HG03060 (cell line): ENCODE measurements around the gene ETV3.
"Not testable (repeated sequence)": the region's sequence is repeated elsewhere in the genome, so short reads cannot be mapped to it uniquely, and the experiment has no call there.

ENCODE experiments used
- ATAC-seq: cut with Tn5 transposase; IDR thresholded peaks from one replicate; pipeline ENCODE4 v1.9.1; 2021; ENCODE audit warnings: low read depth, moderate number of reproducible peaks; ENCODE audit not compliant: unreplicated experiment

Gene ETV3

GRCh38 chr1:157115429-157115838, 22.8 kb downstream of the ETV3 start:
- no peak for ATAC-seq

- no peak for ATAC-seq
These were observed 23.7 kb downstream of the ETV3 start for GRCh38 chr1:157114183-157115121.

GRCh38 chr1:157113631-157114030, 24.6 kb downstream of the ETV3 start:
- ATAC-seq, result no peak

GRCh38 chr1:157113106-157113505, 25.1 kb downstream of the ETV3 start:
- ATAC-seq, result no peak

- ATAC-seq, result no peak
These were observed 25.9 kb downstream of the ETV3 start for GRCh38 chr1:157112186-157112867.

- no peak for ATAC-seq
These were observed 26.6 kb downstream of the ETV3 start for GRCh38 chr1:157111396-157112165.

GRCh38 chr1:157110686-157111085, 27.5 kb downstream of the ETV3 start:
- no peak for ATAC-seq

GRCh38 chr1:157110003-157110402, 28.2 kb downstream of the ETV3 start:
- ATAC-seq, result no peak

- no peak for ATAC-seq
These were observed 29.7 kb downstream of the ETV3 start for GRCh38 chr1:157108448-157108847.

- no peak for ATAC-seq
These were observed 30.5 kb downstream of the ETV3 start for GRCh38 chr1:157107702-157108101.

- ATAC-seq, result no peak
These were observed 31.4 kb downstream of the ETV3 start for GRCh38 chr1:157106813-157107189.

GRCh38 chr1:157105988-157106812, 32.0 kb downstream of the ETV3 start:
- no peak for ATAC-seq

- no peak for ATAC-seq
These were observed 32.8 kb downstream of the ETV3 start for GRCh38 chr1:157105298-157105987.

GRCh38 chr1:157104598-157105293, 33.4 kb downstream of the ETV3 start:
- no peak for ATAC-seq

GRCh38 chr1:157103268-157103667, 34.9 kb downstream of the ETV3 start:
- no peak for ATAC-seq

GRCh38 chr1:157101149-157101548, 37.0 kb downstream of the ETV3 start:
- no peak for ATAC-seq

GRCh38 chr1:157099633-157100009, 38.6 kb downstream of the ETV3 start, which contains the start of gene ETV3L:
TSS of gene ETV3L (minus strand) at chr1:157099808. CDS start at chr1:157099523, 285 bp downstream.
- no peak for ATAC-seq

GRCh38 chr1:157098987-157099632, 39.1 kb downstream of the ETV3 start:
- ATAC-seq, result not testable (repeated sequence)
